ENCODE data around the gene ATG16L1. TPM values are rescaled to one million over a fixed set of nuclear protein-coding genes. Genes with fewer than 3 reads are reported as not detected.

The ATG16L1 gene
- total RNA-seq, result 39.3 and 57.7 TPM in 2 replicates

- DNase-seq, result peak; percentile 97
Measured at GRCh38 chr2:233251306-233252116, at the start of gene ATG16L1. ATG16L1 (plus strand) TSS chr2:233251673; CDS start chr2:233251828, 155 bp downstream.

GRCh38 chr2:233202531-233202944 lies 48.9 kb upstream of the ATG16L1 start:
- peak; percentile 59 for DNase-seq

- no peak for DNase-seq
Measured at GRCh38 chr2:233203060-233203459, 48.4 kb upstream of the ATG16L1 start.

- DNase-seq, result no peak
Measured at GRCh38 chr2:233204286-233204936, 47.1 kb upstream of the ATG16L1 start.

- DNase-seq, result peak; percentile 22
Measured at GRCh38 chr2:233208382-233209116, 42.9 kb upstream of the ATG16L1 start.

GRCh38 chr2:233209117-233209532 lies 42.3 kb upstream of the ATG16L1 start:
- DNase-seq, result no peak

GRCh38 chr2:233209533-233210171 lies 41.8 kb upstream of the ATG16L1 start:
- DNase-seq, result peak; percentile 86

GRCh38 chr2:233210281-233210680 lies 41.2 kb upstream of the ATG16L1 start:
- no peak for DNase-seq

GRCh38 chr2:233210843-233211547 lies 40.5 kb upstream of the ATG16L1 start:
- DNase-seq, result peak; percentile 87

- no peak for DNase-seq
Measured at GRCh38 chr2:233211548-233211895, 40.0 kb upstream of the ATG16L1 start.

GRCh38 chr2:233213011-233213410 lies 38.5 kb upstream of the ATG16L1 start:
- no peak for DNase-seq

- DNase-seq, result no peak
Measured at GRCh38 chr2:233213975-233214374, 37.5 kb upstream of the ATG16L1 start.

- no peak for DNase-seq
Measured at GRCh38 chr2:233217892-233218377, 33.5 kb upstream of the ATG16L1 start.

- DNase-seq, result no peak
Measured at GRCh38 chr2:233218836-233219235, 32.6 kb upstream of the ATG16L1 start.

GRCh38 chr2:233219848-233220247 lies 31.6 kb upstream of the ATG16L1 start:
- DNase-seq, result no peak

GRCh38 chr2:233221378-233222063 lies 30.0 kb upstream of the ATG16L1 start:
- DNase-seq, result no peak

- DNase-seq, result no peak
Measured at GRCh38 chr2:233223059-233223894, 28.2 kb upstream of the ATG16L1 start.

- DNase-seq, result no peak
Measured at GRCh38 chr2:233225230-233226068, 26.0 kb upstream of the ATG16L1 start.

- DNase-seq, result no peak
Measured at GRCh38 chr2:233226511-233227031, 24.9 kb upstream of the ATG16L1 start.

All from dermis blood vessel endothelial cell (primary cell).